Measurements from ENCODE around the gene MEFV.

The MEFV gene

GRCh38 chr16:3254309-3254708 is 2.1 kb downstream of the MEFV start:
- no peak overlapping the region for H3K27ac ChIP-seq (ENCODE audit: insufficient read depth in 1 of 2, low read depth in 1 of 2, low read length in 2 of 2, poor library complexity in 1 of 2, severe bottlenecking in 2 of 2)
- CTCF ChIA-PET, result interaction anchor here (0.9 kb wide), 1 partner anchor 14 kb away, joined by 3 read pairs; no protein-coding TSS in a partner anchor
- POLR2A ChIA-PET, result no interaction called here
- no peak overlapping the region for H3K4me3 ChIP-seq (ENCODE audit: control insufficient read depth in 1 of 7, extremely low read depth in 1 of 7, insufficient read depth in 4 of 7, low read depth in 2 of 7, low read length in 6 of 7)
- peaks cover 0 to 37% (median 1%) of the 10 kb centered on the region in 5 experiments for H3K27me3 ChIP-seq (replicated peaks in 2 of 5; ENCODE audit: control insufficient read depth in 4 of 5, insufficient read depth in 5 of 5, low read length in 4 of 5)
- DNase-seq, result no peak
- no peaks in the 10 kb centered on the region for H3K36me3 ChIP-seq (ENCODE audit: control insufficient read depth in 4 of 4, insufficient read depth in 4 of 4, low read length in 3 of 4)
- 55% methylated on average over 34 of the region's 35 CpGs for WGBS (ENCODE audit: insufficient coverage)
- peaks cover 0 to 4% (median 2%) of the 10 kb centered on the region in 5 experiments for H3K9me3 ChIP-seq (ENCODE audit: control extremely low read depth in 1 of 5, control insufficient read depth in 4 of 5, insufficient read depth in 2 of 5, low read depth in 1 of 5, low read length in 4 of 5)
- peaks cover 0 to 5% (median 0%) of the 10 kb centered on the region in 4 experiments for H3K4me1 ChIP-seq (ENCODE audit: control extremely low read depth in 1 of 4, control insufficient read depth in 4 of 4, insufficient read depth in 4 of 4, low read length in 3 of 4)

GRCh38 chr16:3252967-3253366 is 3.5 kb downstream of the MEFV start:
- WGBS (ENCODE audit: insufficient coverage), result 96% methylated on average over 4 of the region's 4 CpGs
- Histone ChIP-seq H3K4me3 (ENCODE audit: control insufficient read depth in 1 of 7, extremely low read depth in 1 of 7, insufficient read depth in 4 of 7, low read depth in 2 of 7, low read length in 6 of 7) (no peak overlapping the region), H3K9me3 (ENCODE audit: control extremely low read depth in 1 of 5, control insufficient read depth in 4 of 5, insufficient read depth in 2 of 5, low read depth in 1 of 5, low read length in 4 of 5) (peaks cover 0 to 4% (median 2%) of the 10 kb centered on the region in 5 experiments), H3K27ac (ENCODE audit: insufficient read depth in 1 of 2, low read depth in 1 of 2, low read length in 2 of 2, poor library complexity in 1 of 2, severe bottlenecking in 2 of 2) (no peak overlapping the region), H3K4me1 (ENCODE audit: control extremely low read depth in 1 of 4, control insufficient read depth in 4 of 4, insufficient read depth in 4 of 4, low read length in 3 of 4) (no peaks in the 10 kb centered on the region), H3K36me3 (ENCODE audit: control insufficient read depth in 4 of 4, insufficient read depth in 4 of 4, low read length in 3 of 4) (no peaks in the 10 kb centered on the region), H3K27me3 (replicated peaks in 2 of 5; ENCODE audit: control insufficient read depth in 4 of 5, insufficient read depth in 5 of 5, low read length in 4 of 5) (peaks cover 0 to 34% (median 1%) of the 10 kb centered on the region in 5 experiments)
- CTCF ChIA-PET, result interaction anchor here (0.6 kb wide), 1 partner anchor 356 kb away, joined by 3 read pairs; no protein-coding TSS in a partner anchor
- POLR2A ChIA-PET, result no interaction called here
- no peak for DNase-seq

GRCh38 chr16:3249451-3249850 is 7.0 kb downstream of the MEFV start:
- 90% methylated on average over 11 of the region's 14 CpGs for WGBS (ENCODE audit: insufficient coverage)
- Histone ChIP-seq H3K27me3 (replicated peaks in 2 of 5; ENCODE audit: control insufficient read depth in 4 of 5, insufficient read depth in 5 of 5, low read length in 4 of 5) (peaks cover 0 to 22% (median 1%) of the 10 kb centered on the region in 5 experiments), H3K36me3 (ENCODE audit: control insufficient read depth in 4 of 4, insufficient read depth in 4 of 4, low read length in 3 of 4) (no peaks in the 10 kb centered on the region), H3K4me3 (ENCODE audit: control insufficient read depth in 1 of 7, extremely low read depth in 1 of 7, insufficient read depth in 4 of 7, low read depth in 2 of 7, low read length in 6 of 7) (no peak overlapping the region), H3K4me1 (ENCODE audit: control extremely low read depth in 1 of 4, control insufficient read depth in 4 of 4, insufficient read depth in 4 of 4, low read length in 3 of 4) (peaks cover 0 to 3% (median 0%) of the 10 kb centered on the region in 4 experiments), H3K27ac (ENCODE audit: insufficient read depth in 1 of 2, low read depth in 1 of 2, low read length in 2 of 2, poor library complexity in 1 of 2, severe bottlenecking in 2 of 2) (no peak overlapping the region), H3K9me3 (ENCODE audit: control extremely low read depth in 1 of 5, control insufficient read depth in 4 of 5, insufficient read depth in 2 of 5, low read depth in 1 of 5, low read length in 4 of 5) (no peaks in the 10 kb centered on the region)
- ChIA-PET CTCF (no interaction called here), POLR2A (no interaction called here)
- DNase-seq, result no peak

GRCh38 chr16:3249020-3249419 is 7.4 kb downstream of the MEFV start:
- H3K36me3 ChIP-seq (ENCODE audit: control insufficient read depth in 4 of 4, insufficient read depth in 4 of 4, low read length in 3 of 4), result no peaks in the 10 kb centered on the region
- POLR2A ChIA-PET, result no interaction called here
- WGBS (ENCODE audit: insufficient coverage), result no CpG with 5 or more reads among the region's 1 CpG

GRCh38 chr16:3248596-3248995 is 7.8 kb downstream of the MEFV start:
- POLR2A ChIA-PET, result no interaction called here
- no peak for DNase-seq
- Histone ChIP-seq H3K4me3 (ENCODE audit: control insufficient read depth in 1 of 7, extremely low read depth in 1 of 7, insufficient read depth in 4 of 7, low read depth in 2 of 7, low read length in 6 of 7) (no peak overlapping the region), H3K27ac (ENCODE audit: insufficient read depth in 1 of 2, low read depth in 1 of 2, low read length in 2 of 2, poor library complexity in 1 of 2, severe bottlenecking in 2 of 2) (no peak overlapping the region), H3K36me3 (ENCODE audit: control insufficient read depth in 4 of 4, insufficient read depth in 4 of 4, low read length in 3 of 4) (no peaks in the 10 kb centered on the region), H3K9me3 (ENCODE audit: control extremely low read depth in 1 of 5, control insufficient read depth in 4 of 5, insufficient read depth in 2 of 5, low read depth in 1 of 5, low read length in 4 of 5) (peaks cover 0 to 3% (median 0%) of the 10 kb centered on the region in 5 experiments), H3K27me3 (replicated peaks in 2 of 5; ENCODE audit: control insufficient read depth in 4 of 5, insufficient read depth in 5 of 5, low read length in 4 of 5) (peaks cover 0 to 16% (median 1%) of the 10 kb centered on the region in 5 experiments), H3K4me1 (ENCODE audit: control extremely low read depth in 1 of 4, control insufficient read depth in 4 of 4, insufficient read depth in 4 of 4, low read length in 3 of 4) (peaks cover 0 to 3% (median 0%) of the 10 kb centered on the region in 4 experiments)
- WGBS (ENCODE audit: insufficient coverage), result 90% methylated on average over 5 of the region's 5 CpGs
- CTCF ChIA-PET, result no interaction called here

More at GRCh38 chr16:3249020-3249419, 7.4 kb downstream of the MEFV start:
- CTCF ChIA-PET, result no interaction called here
- peaks cover 0 to 3% (median 0%) of the 10 kb centered on the region in 4 experiments for H3K4me1 ChIP-seq (ENCODE audit: control extremely low read depth in 1 of 4, control insufficient read depth in 4 of 4, insufficient read depth in 4 of 4, low read length in 3 of 4)
- peaks cover 0 to 3% (median 0%) of the 10 kb centered on the region in 5 experiments for H3K9me3 ChIP-seq (ENCODE audit: control extremely low read depth in 1 of 5, control insufficient read depth in 4 of 5, insufficient read depth in 2 of 5, low read depth in 1 of 5, low read length in 4 of 5)
- no peak for DNase-seq
- H3K4me3 ChIP-seq (ENCODE audit: control insufficient read depth in 1 of 7, extremely low read depth in 1 of 7, insufficient read depth in 4 of 7, low read depth in 2 of 7, low read length in 6 of 7), result no peak overlapping the region
- H3K27me3 ChIP-seq (replicated peaks in 2 of 5; ENCODE audit: control insufficient read depth in 4 of 5, insufficient read depth in 5 of 5, low read length in 4 of 5), result peaks cover 0 to 17% (median 1%) of the 10 kb centered on the region in 5 experiments
- H3K27ac ChIP-seq (ENCODE audit: insufficient read depth in 1 of 2, low read depth in 1 of 2, low read length in 2 of 2, poor library complexity in 1 of 2, severe bottlenecking in 2 of 2), result no peak overlapping the region

- CTCF ChIA-PET, result no interaction called here
- H3K4me1 ChIP-seq (ENCODE audit: control extremely low read depth in 1 of 4, control insufficient read depth in 4 of 4, insufficient read depth in 4 of 4, low read length in 3 of 4), result peaks cover 0 to 3% (median 0%) of the 10 kb centered on the region in 4 experiments
- no peak overlapping the region for H3K4me3 ChIP-seq (ENCODE audit: control insufficient read depth in 1 of 7, extremely low read depth in 1 of 7, insufficient read depth in 4 of 7, low read depth in 2 of 7, low read length in 6 of 7)
- no peak overlapping the region for H3K27ac ChIP-seq (ENCODE audit: insufficient read depth in 1 of 2, low read depth in 1 of 2, low read length in 2 of 2, poor library complexity in 1 of 2, severe bottlenecking in 2 of 2)
- H3K27me3 ChIP-seq (replicated peaks in 2 of 5; ENCODE audit: control insufficient read depth in 4 of 5, insufficient read depth in 5 of 5, low read length in 4 of 5), result peaks cover 0 to 11% (median 0%) of the 10 kb centered on the region in 5 experiments
- H3K36me3 ChIP-seq (ENCODE audit: control insufficient read depth in 4 of 4, insufficient read depth in 4 of 4, low read length in 3 of 4), result no peaks in the 10 kb centered on the region
- POLR2A ChIA-PET, result no interaction called here
- peak in 1 of 3 donors; percentile 36 for DNase-seq
- H3K9me3 ChIP-seq (ENCODE audit: control extremely low read depth in 1 of 5, control insufficient read depth in 4 of 5, insufficient read depth in 2 of 5, low read depth in 1 of 5, low read length in 4 of 5), result peaks cover 0 to 5% (median 0%) of the 10 kb centered on the region in 5 experiments
- WGBS (ENCODE audit: insufficient coverage), result 48% methylated on average over 10 of the region's 10 CpGs
These were observed 9.6 kb downstream of the MEFV start for GRCh38 chr16:3246876-3247275.

- H3K9me3 ChIP-seq (ENCODE audit: control extremely low read depth in 1 of 5, control insufficient read depth in 4 of 5, insufficient read depth in 2 of 5, low read depth in 1 of 5, low read length in 4 of 5), result peaks cover 0 to 5% (median 0%) of the 10 kb centered on the region in 5 experiments
- CTCF ChIA-PET, result no interaction called here
- peaks cover 0 to 3% (median 0%) of the 10 kb centered on the region in 4 experiments for H3K4me1 ChIP-seq (ENCODE audit: control extremely low read depth in 1 of 4, control insufficient read depth in 4 of 4, insufficient read depth in 4 of 4, low read length in 3 of 4)
- H3K36me3 ChIP-seq (ENCODE audit: control insufficient read depth in 4 of 4, insufficient read depth in 4 of 4, low read length in 3 of 4), result no peaks in the 10 kb centered on the region
- 91% methylated on average over 7 of the region's 7 CpGs for WGBS (ENCODE audit: insufficient coverage)
- no peak overlapping the region for H3K27ac ChIP-seq (ENCODE audit: insufficient read depth in 1 of 2, low read depth in 1 of 2, low read length in 2 of 2, poor library complexity in 1 of 2, severe bottlenecking in 2 of 2)
- DNase-seq, result no peak
- no peak overlapping the region for H3K4me3 ChIP-seq (ENCODE audit: control insufficient read depth in 1 of 7, extremely low read depth in 1 of 7, insufficient read depth in 4 of 7, low read depth in 2 of 7, low read length in 6 of 7)
- POLR2A ChIA-PET, result no interaction called here
- peaks cover 0 to 11% (median 2%) of the 10 kb centered on the region in 5 experiments for H3K27me3 ChIP-seq (replicated peaks in 2 of 5; ENCODE audit: control insufficient read depth in 4 of 5, insufficient read depth in 5 of 5, low read length in 4 of 5)
These were observed 10.4 kb downstream of the MEFV start for GRCh38 chr16:3246002-3246401.

Measured in common myeloid progenitor, CD34-positive (primary cell).